Suprapubic skin (tissue), 4 donors: Measurements from ENCODE around the gene ZBTB25. TPM values are rescaled to one million over a fixed set of nuclear protein-coding genes. Genes with fewer than 3 reads are reported as not detected.

Source experiments
- DNase-seq, 2 donors: peaks; one replicate each; pipeline ENCODE4 v3.0.0-alpha.2; 2019; ENCODE audit warnings: low spot score in 2 of 2
- H3K27ac ChIP-seq: fragments of 200-600 bp; sonication (generic); one replicate; pipeline ENCODE4 v1.5.1; 2019
- H3K27me3 ChIP-seq: fragments of 200-600 bp; sonication (generic); one replicate; pipeline ENCODE4 v1.5.1; 2019
- H3K36me3 ChIP-seq: fragments of 200-600 bp; sonication (generic); one replicate; pipeline ENCODE4 v1.5.1; 2019
- H3K4me1 ChIP-seq: fragments of 200-600 bp; sonication (generic); one replicate; pipeline ENCODE4 v1.5.1; 2019
- H3K4me3 ChIP-seq: fragments of 200-600 bp; sonication (generic); one replicate; pipeline ENCODE4 v1.5.1; 2019; ENCODE audit warnings: mild to moderate bottlenecking
- H3K9me3 ChIP-seq: fragments of 200-600 bp; sonication (generic); one replicate; pipeline ENCODE4 v1.5.1; 2019
- CTCF ChIP-seq, 2 donors: fragments of 200-600 bp in 1 of 2; fragments of 450-650 bp in 1 of 2; sonication (generic) in 1 of 2; IDR thresholded peaks; one replicate each; pipeline ENCODE4 v1.5.1; 2016 to 2019; ENCODE audit warnings: antibody characterized with exemption in 2 of 2, mild to moderate bottlenecking in 1 of 2, moderate library complexity in 1 of 2
- EP300 ChIP-seq: sonication (generic); formaldehyde crosslinking; IDR thresholded peaks from one replicate; pipeline ENCODE4 v1.6.1; 2017; ENCODE audit warnings: antibody characterized with exemption
- POLR2A ChIP-seq, 2 donors: fragments of 450-650 bp; IDR thresholded peaks; one replicate each; pipeline ENCODE4 v1.6.1; 2017; ENCODE audit warnings: antibody characterized with exemption in 2 of 2, mild to moderate bottlenecking in 2 of 2, moderate library complexity in 2 of 2
- POLR2AphosphoS5 ChIP-seq, 3 donors: sonication (generic); formaldehyde crosslinking; IDR thresholded peaks; one replicate each; pipeline ENCODE4 v1.6.1; 2017; ENCODE audit warnings: antibody characterized with exemption in 3 of 3
- WGBS: methylation state at CpG from one replicate; pipeline ENCODE4 v1.1.5; 2018; 5-methylcytosine and 5-hydroxymethylcytosine counted together
- total RNA-seq, 4 donors: library from RNA; depleted of rRNA; stranded (reverse); fragments of >200 nt; gene quantifications; one replicate each; pipeline ENCODE4 v1.1.0, GENCODE V29; 2016

The ZBTB25 gene
- total RNA-seq, 4 donors from 2014 or later: 5.9 to 29.9 (median 11.4) TPM

GRCh38 chr14:64438181-64438841 lies 65.3 kb downstream of the ZBTB25 start:
- Histone ChIP-seq H3K27me3 (no peaks in the 10 kb centered on the region), H3K9me3 (no peaks in the 10 kb centered on the region), H3K4me1 (no peaks in the 10 kb centered on the region), H3K36me3 (peaks cover 64% of the 10 kb centered on the region), H3K4me3 (no peak overlapping the region), H3K27ac (no peak overlapping the region)
- DNase-seq: no peak
- TF ChIP-seq CTCF (IDR thresholded peaks at IDR 0.05) (no peak), EP300 (no peak), POLR2AphosphoS5 (IDR thresholded peaks at IDR 0.05) (no peak), POLR2A (IDR thresholded peaks at IDR 0.05) (no peak)
- 60% methylated on average over 3 of the region's 3 CpGs for WGBS

GRCh38 chr14:64434528-64434927 lies 69.1 kb downstream of the ZBTB25 start:
- Histone ChIP-seq H3K36me3 (peaks cover 63% of the 10 kb centered on the region), H3K4me3 (no peak overlapping the region), H3K27ac (no peak overlapping the region), H3K27me3 (no peaks in the 10 kb centered on the region), H3K4me1 (no peaks in the 10 kb centered on the region), H3K9me3 (no peaks in the 10 kb centered on the region)
- no peak for TF ChIP-seq POLR2A (IDR thresholded peaks at IDR 0.05)
- TF ChIP-seq POLR2AphosphoS5 (IDR thresholded peaks at IDR 0.05): no peak
- no peak for TF ChIP-seq EP300
- no peak for TF ChIP-seq CTCF (IDR thresholded peaks at IDR 0.05)
- WGBS: 81% methylated on average over 3 of the region's 3 CpGs
- no peak for DNase-seq

- Histone ChIP-seq H3K4me3 (no peak overlapping the region), H3K36me3 (peaks cover 78% of the 10 kb centered on the region)
- no peak for DNase-seq
These were observed 79.7 kb downstream of the ZBTB25 start for GRCh38 chr14:64423987-64424386.

GRCh38 chr14:64422756-64423155 lies 80.9 kb downstream of the ZBTB25 start:
- Histone ChIP-seq H3K36me3 (peaks cover 76% of the 10 kb centered on the region), H3K4me3 (no peak overlapping the region), H3K9me3 (no peaks in the 10 kb centered on the region), H3K27ac (no peak overlapping the region), H3K27me3 (no peaks in the 10 kb centered on the region), H3K4me1 (no peaks in the 10 kb centered on the region)
- TF ChIP-seq POLR2A (IDR thresholded peaks at IDR 0.05) (no peak), EP300 (no peak), POLR2AphosphoS5 (IDR thresholded peaks at IDR 0.05) (no peak), CTCF (IDR thresholded peaks at IDR 0.05) (no peak)
- 92% methylated on average over 7 of the region's 7 CpGs for WGBS
- DNase-seq: no peak

More at GRCh38 chr14:64423987-64424386, 79.7 kb downstream of the ZBTB25 start:
- H3K4me1 ChIP-seq: no peaks in the 10 kb centered on the region
- 90% methylated on average over 6 of the region's 6 CpGs for WGBS
- no peaks in the 10 kb centered on the region for H3K27me3 ChIP-seq
- H3K9me3 ChIP-seq: no peaks in the 10 kb centered on the region
- no peak for TF ChIP-seq POLR2A (IDR thresholded peaks at IDR 0.05)
- no peak for TF ChIP-seq POLR2AphosphoS5 (IDR thresholded peaks at IDR 0.05)
- TF ChIP-seq EP300: no peak
- TF ChIP-seq CTCF (IDR thresholded peaks at IDR 0.05): no peak
- H3K27ac ChIP-seq: no peak overlapping the region

GRCh38 chr14:64422005-64422404 lies 81.6 kb downstream of the ZBTB25 start:
- Histone ChIP-seq H3K9me3 (no peaks in the 10 kb centered on the region), H3K4me3 (no peak overlapping the region), H3K36me3 (peaks cover 74% of the 10 kb centered on the region), H3K4me1 (no peaks in the 10 kb centered on the region), H3K27ac (no peak overlapping the region), H3K27me3 (no peaks in the 10 kb centered on the region)
- TF ChIP-seq CTCF (IDR thresholded peaks at IDR 0.05): no peak
- DNase-seq: no peak
- WGBS: 94% methylated on average over 1 of the region's 1 CpG
